GM21390 (cell line): ENCODE measurements around the gene GSS.

Source experiments
- ATAC-seq: cut with Tn5 transposase; IDR thresholded peaks from one replicate; pipeline ENCODE4 v1.9.1; 2021; ENCODE audit not compliant: unreplicated experiment

Gene GSS

GRCh38 chr20:34947336-34947735 lies 8.3 kb downstream of the GSS start:
- ATAC-seq: no peak

GRCh38 chr20:34946661-34947060 lies 8.9 kb downstream of the GSS start:
- no peak for ATAC-seq

GRCh38 chr20:34945315-34946077 lies 10.1 kb downstream of the GSS start:
- ATAC-seq: no peak

- no peak for ATAC-seq
Observed at GRCh38 chr20:34943808-34944567, 11.6 kb downstream of the GSS start.

- no peak for ATAC-seq
Observed at GRCh38 chr20:34942301-34942700, 13.3 kb downstream of the GSS start.

- no peak for ATAC-seq
Observed at GRCh38 chr20:34941226-34941625, 14.4 kb downstream of the GSS start.

GRCh38 chr20:34940081-34940481 lies 15.5 kb downstream of the GSS start:
- ATAC-seq: no peak

- no peak for ATAC-seq
Observed at GRCh38 chr20:34938466-34939163, 17.0 kb downstream of the GSS start.

- ATAC-seq: no peak
Observed at GRCh38 chr20:34931771-34932170, 23.8 kb downstream of the GSS start.

GRCh38 chr20:34928411-34928810 lies 27.2 kb downstream of the GSS start:
- no peak for ATAC-seq

- no peak for ATAC-seq
Observed at GRCh38 chr20:34927736-34928135, 27.9 kb downstream of the GSS start.

GRCh38 chr20:34926581-34926980 lies 29.0 kb downstream of the GSS start:
- ATAC-seq: no peak

- ATAC-seq: no peak
Observed at GRCh38 chr20:34925981-34926380, 29.6 kb downstream of the GSS start.

- ATAC-seq: no peak
Observed at GRCh38 chr20:34925341-34925740, 30.3 kb downstream of the GSS start.

GRCh38 chr20:34923414-34923813 lies 32.2 kb downstream of the GSS start:
- ATAC-seq: no peak

- ATAC-seq: no peak
Observed at GRCh38 chr20:34922654-34923381, 32.8 kb downstream of the GSS start.

- ATAC-seq: no peak
Observed at GRCh38 chr20:34921436-34921835, 34.2 kb downstream of the GSS start.

GRCh38 chr20:34920055-34920454 lies 35.6 kb downstream of the GSS start:
- no peak for ATAC-seq

- ATAC-seq: no peak
Observed at GRCh38 chr20:34916774-34917354, 38.7 kb downstream of the GSS start.

- no peak for ATAC-seq
Observed at GRCh38 chr20:34915749-34916455, 39.7 kb downstream of the GSS start.
